ENCODE results near the gene IFNA5.

IFNA5 gene

GRCh38 chr9:21305213-21305612, at the start of gene IFNA5:
IFNA5 (minus strand) TSS chr9:21305313; CDS start chr9:21305256, 57 bp downstream.
- DNase-seq: no peak

GRCh38 chr9:21350787-21351186, 45.7 kb upstream of the IFNA5 start, which contains the start of gene IFNA6:
IFNA6 (minus strand) TSS chr9:21350887; CDS start chr9:21350887, 0 bp downstream.
- no peak for DNase-seq

- DNase-seq: no peak
Measured at GRCh38 chr9:21348430-21348970, 43.4 kb upstream of the IFNA5 start.

GRCh38 chr9:21340735-21341134, 35.6 kb upstream of the IFNA5 start:
- DNase-seq: no peak

- no peak for DNase-seq
Measured at GRCh38 chr9:21336457-21336856, 31.3 kb upstream of the IFNA5 start.

GRCh38 chr9:21334701-21335632, 29.9 kb upstream of the IFNA5 start, which contains the start of gene KLHL9:
KLHL9 (minus strand) TSS chr9:21335404; CDS start chr9:21334859, 545 bp downstream.
- peak; percentile 91 for DNase-seq

- no peak for DNase-seq
Measured at GRCh38 chr9:21333226-21333625, 28.1 kb upstream of the IFNA5 start.

GRCh38 chr9:21331676-21332402, 26.7 kb upstream of the IFNA5 start:
- DNase-seq: no peak

- DNase-seq: no peak
Measured at GRCh38 chr9:21326526-21327139, 21.5 kb upstream of the IFNA5 start.

- DNase-seq: no peak
Measured at GRCh38 chr9:21324047-21324446, 18.9 kb upstream of the IFNA5 start.

- no peak for DNase-seq
Measured at GRCh38 chr9:21322911-21323461, 17.9 kb upstream of the IFNA5 start.

GRCh38 chr9:21320465-21320864, 15.4 kb upstream of the IFNA5 start:
- no peak for DNase-seq

- peak; percentile 40 for DNase-seq
Measured at GRCh38 chr9:21317956-21318923, 13.1 kb upstream of the IFNA5 start.

GRCh38 chr9:21316860-21317259, 11.7 kb upstream of the IFNA5 start:
- DNase-seq: no peak

GRCh38 chr9:21316032-21316842, 11.1 kb upstream of the IFNA5 start:
- DNase-seq: no peak

- no peak for DNase-seq
Measured at GRCh38 chr9:21314152-21314551, 9.0 kb upstream of the IFNA5 start.

- DNase-seq: no peak
Measured at GRCh38 chr9:21311889-21312288, 6.8 kb upstream of the IFNA5 start.

GRCh38 chr9:21295992-21296391, 9.1 kb downstream of the IFNA5 start:
- no peak for DNase-seq

- DNase-seq: no peak
Measured at GRCh38 chr9:21294904-21295538, 10.1 kb downstream of the IFNA5 start.

- peak; percentile 5 for DNase-seq
Measured at GRCh38 chr9:21294364-21294774, 10.7 kb downstream of the IFNA5 start.

Measured in activated CD4-positive, alpha-beta T cell treated with anti-CD3 and anti-CD28 coated beads for 48 hours (primary cell).